NCI-H526 treated with DMSO at 0.1 percent for 48 hours (cell line): Measurements from ENCODE around the gene OXT.
A peak's percentile ranks its signal among the peaks of the same experiment; 100 is the strongest.
"Not testable (repeated sequence)": the region's sequence is repeated elsewhere in the genome, so short reads cannot be mapped to it uniquely, and the experiment has no call there.

Source experiments
- DNase-seq: peaks from one replicate; lab custom pipeline; 2025; lab: John Stamatoyannopoulos, UW

The OXT gene

GRCh38 chr20:3047486-3048419 lies 23.7 kb upstream of the OXT start:
- no peak for DNase-seq

- DNase-seq = no peak
These were observed 19.9 kb upstream of the OXT start for GRCh38 chr20:3051385-3052019.

GRCh38 chr20:3059489-3059888 lies 11.9 kb upstream of the OXT start:
- DNase-seq = no peak

GRCh38 chr20:3064119-3064518 lies 7.3 kb upstream of the OXT start:
- not testable (repeated sequence) for DNase-seq

- no peak for DNase-seq
These were observed 4.0 kb upstream of the OXT start for GRCh38 chr20:3067139-3068014.

GRCh38 chr20:3068075-3068474 lies 3.3 kb upstream of the OXT start:
- DNase-seq = no peak

GRCh38 chr20:3068986-3069900 lies 2.2 kb upstream of the OXT start:
- DNase-seq = peak; percentile 9

GRCh38 chr20:3070725-3071124 lies 695 bp upstream of the OXT start:
- no peak for DNase-seq

- no peak for DNase-seq
These were observed 182 bp upstream of the OXT start for GRCh38 chr20:3071266-3071609.

- no peak for DNase-seq
These were observed 1.3 kb downstream of the OXT start for GRCh38 chr20:3072530-3073250.

GRCh38 chr20:3073251-3073643 lies 1.8 kb downstream of the OXT start:
- DNase-seq = not testable (repeated sequence)

- no peak for DNase-seq
These were observed 3.4 kb downstream of the OXT start for GRCh38 chr20:3074812-3075211.

GRCh38 chr20:3075315-3075714 lies 3.9 kb downstream of the OXT start:
- DNase-seq = not testable (repeated sequence)

GRCh38 chr20:3077618-3078134 lies 6.3 kb downstream of the OXT start:
- no peak for DNase-seq

GRCh38 chr20:3080939-3081388 lies 9.5 kb downstream of the OXT start:
- DNase-seq = no peak

GRCh38 chr20:3081641-3082040 lies 10.2 kb downstream of the OXT start:
- DNase-seq = no peak

GRCh38 chr20:3082306-3082951 lies 11.0 kb downstream of the OXT start:
- no peak for DNase-seq

- DNase-seq = no peak
These were observed 11.8 kb downstream of the OXT start for GRCh38 chr20:3082955-3083952.
